ENCODE data around the gene CDK17.

CDK17 gene

DNA sequence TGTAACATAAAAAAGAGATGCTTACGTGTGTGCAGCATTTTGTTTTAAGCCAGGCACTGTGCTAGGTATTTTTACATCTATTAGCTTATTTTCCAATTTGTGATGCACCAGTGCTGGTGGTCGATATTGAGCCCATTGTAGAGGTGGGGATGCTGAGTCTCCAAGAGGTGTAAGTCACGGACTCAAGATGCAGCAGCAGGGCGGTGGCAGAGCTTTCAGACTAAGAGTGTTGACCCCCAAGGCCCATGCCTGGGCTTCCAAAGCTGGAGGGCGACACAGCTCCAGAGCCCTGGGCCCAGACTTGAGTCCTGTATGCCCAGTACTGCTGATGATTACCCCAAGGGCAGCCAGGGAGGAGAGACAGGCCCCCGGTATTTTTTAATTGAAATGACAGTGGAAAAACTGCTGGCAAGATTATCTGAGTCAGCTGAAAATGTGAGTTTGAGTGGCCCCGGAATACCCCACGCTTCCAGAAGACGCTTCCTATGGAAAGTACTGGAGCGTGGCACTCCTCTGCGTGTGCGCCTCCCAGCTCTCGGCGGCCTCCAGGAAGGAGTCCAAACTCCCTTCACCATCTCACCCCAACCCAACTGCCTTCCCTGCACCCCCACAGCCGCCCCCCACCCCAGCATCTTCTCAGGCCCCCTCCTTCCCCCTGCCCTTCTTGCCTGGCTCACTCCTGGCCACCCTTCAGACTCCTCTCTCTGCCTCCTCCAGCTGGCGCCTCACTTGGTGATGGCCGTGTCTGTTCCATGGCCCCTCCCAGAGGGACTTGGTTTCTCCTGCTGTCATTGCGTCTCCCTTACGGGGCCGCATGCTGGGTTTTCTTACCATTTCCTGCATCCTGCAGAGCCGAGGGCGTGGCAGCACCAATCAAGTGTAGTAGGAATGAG lies 165.4 kb downstream of the CDK17 start:
- FAIRE-seq: no peak

DNA sequence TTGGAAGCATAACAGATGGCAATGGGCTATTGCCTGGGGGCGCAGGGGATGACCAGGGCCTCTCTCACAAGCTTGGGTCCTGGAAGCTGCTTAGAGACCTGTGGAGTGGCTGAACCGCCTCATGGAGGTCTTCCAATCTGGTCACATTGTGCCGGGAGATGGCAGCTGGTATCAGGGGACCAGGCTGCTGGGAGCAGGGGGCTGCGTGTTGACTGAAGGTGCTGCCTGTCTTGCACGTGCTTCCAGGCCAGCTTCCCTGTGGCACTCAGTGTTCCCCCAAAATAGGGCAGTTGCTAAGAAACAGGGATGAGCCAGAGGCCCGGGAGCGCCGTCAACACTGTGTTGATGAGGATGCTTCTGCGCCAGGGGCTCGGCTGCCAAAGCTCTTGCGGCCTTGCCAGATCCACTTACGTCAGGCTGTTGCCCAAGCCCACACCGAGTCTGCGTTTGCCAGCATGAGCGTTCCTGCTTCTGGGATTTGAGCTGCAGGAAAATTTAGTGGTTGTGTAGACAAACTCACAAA lies 166.2 kb downstream of the CDK17 start:
- no peak for FAIRE-seq

DNA sequence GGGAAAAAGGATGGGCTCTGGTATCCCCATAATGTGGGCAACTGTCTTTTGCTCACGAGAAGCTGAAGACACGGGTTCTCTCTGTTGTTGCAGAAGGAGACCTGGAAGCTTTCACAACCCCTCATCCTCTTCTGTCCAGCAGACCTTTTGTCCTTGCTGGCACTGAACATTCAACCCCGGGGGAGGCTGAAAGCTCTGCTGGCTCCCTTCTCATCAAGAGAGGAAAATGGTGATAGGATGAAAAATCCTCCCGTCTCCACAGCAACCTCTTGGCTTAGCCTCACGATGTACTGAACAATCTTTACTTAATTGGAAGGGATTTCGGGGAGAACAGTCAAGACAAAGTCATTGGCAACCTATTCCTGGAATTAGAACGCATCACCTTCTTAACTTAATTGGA lies 167.1 kb downstream of the CDK17 start:
- no peak for FAIRE-seq

DNA sequence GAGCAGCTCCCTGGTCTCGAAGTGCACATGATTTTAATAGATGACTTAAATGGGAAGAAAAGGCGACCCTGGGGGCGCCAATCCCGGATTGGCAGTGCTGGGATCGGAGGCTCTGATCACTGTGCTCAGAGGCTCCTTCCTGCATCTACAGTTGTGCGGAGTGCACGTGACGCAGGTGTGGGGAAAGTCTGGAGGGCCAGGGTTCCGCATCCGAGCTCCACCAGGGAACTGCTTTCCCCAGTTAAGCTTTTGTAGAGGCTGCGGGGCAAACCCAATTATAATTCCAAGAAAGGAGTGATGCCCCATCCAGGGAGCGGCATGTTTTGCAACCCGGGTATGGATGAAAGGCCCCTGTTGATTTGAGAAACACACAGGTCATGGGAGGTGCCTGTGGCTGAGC lies 169.6 kb downstream of the CDK17 start:
- no peak for FAIRE-seq

DNA sequence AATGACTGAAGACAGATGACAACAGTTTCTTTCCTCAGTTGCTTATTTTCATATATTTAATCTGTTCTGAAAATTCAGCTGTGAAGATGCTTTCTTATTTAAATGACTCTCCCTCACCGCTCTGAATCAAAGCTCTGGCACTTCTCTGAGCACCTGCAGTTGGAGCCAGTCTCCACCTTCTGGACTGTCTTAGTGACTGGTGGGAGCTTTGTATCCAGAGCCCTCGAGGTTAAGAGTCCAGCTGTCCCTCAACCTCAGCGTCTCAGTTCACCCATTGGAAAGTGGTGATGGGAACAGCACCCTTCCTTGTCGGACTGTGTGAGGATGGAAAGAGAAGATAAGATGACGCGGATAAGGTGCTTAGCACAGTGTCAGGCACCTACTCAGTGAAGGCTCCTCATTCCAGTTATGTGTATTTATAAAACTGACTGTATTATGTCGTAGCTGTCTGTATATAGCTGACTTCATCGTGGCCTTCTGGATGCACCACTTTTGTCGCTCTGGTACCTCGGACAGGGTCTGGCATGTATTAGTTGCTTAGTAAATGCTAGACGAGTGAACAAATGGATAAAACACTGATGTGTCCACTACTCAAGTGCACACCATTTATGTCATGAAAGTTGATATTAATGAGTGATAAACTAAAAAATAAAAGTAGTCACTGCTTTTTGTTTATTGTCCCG lies 171.5 kb downstream of the CDK17 start:
- FAIRE-seq: no peak
